Measurements from ENCODE around the gene SLC1A3.

GRCh38 chr5:36685631-36686288 lies 79.4 kb downstream of the SLC1A3 start:
- TF ChIP-seq CTCF (conservative IDR thresholded peaks at IDR 0.05) (no peak), ZFX (IDR thresholded peaks at IDR 0.05) (no peak)

Measured in C4-2B (cell line).